ENCODE data around the gene CAMK1D. TPM values are rescaled to one million over a fixed set of nuclear protein-coding genes. Genes with fewer than 3 reads are reported as not detected.

CAMK1D gene
- total RNA-seq, 2 experiments from 2014 or later: 28.8 to 35.3 TPM

DNA sequence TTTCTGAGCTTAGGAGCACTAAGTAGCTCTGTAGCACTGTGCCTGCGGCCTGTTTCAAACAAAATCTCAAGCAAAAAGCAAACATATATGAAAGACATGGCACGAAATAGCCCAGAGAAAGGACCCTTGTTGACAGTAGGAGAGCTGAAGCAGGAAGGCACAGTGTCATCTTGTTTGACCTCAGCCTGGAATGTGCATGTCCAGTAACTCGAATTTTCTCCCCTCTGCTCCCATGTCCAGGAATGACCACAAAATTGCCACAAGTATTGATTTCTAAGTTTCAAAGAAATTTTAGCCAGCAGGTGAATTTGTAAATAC, 351.2 kb downstream of the CAMK1D start:
- no peak for ATAC-seq (ENCODE audit: poor library complexity)
- Mint-ChIP-seq H3K9me3 (no peaks in the 10 kb centered on the region), H3K27ac (no peak overlapping the region), H3K4me3 (no peak overlapping the region), H3K36me3 (ENCODE audit: low read depth) (peaks cover 10% of the 10 kb centered on the region), H3K27me3 (no peaks in the 10 kb centered on the region), H3K4me1 (ENCODE audit: low read depth) (peaks cover 10% of the 10 kb centered on the region)
- H3K4me1 ChIP-seq (ENCODE audit: insufficient read depth, low read length): no peaks in the 10 kb centered on the region
- H3K36me3 ChIP-seq (ENCODE audit: insufficient read depth, low read length): no peaks in the 10 kb centered on the region
- ChIA-PET CTCF (no interaction called here), POLR2A (no interaction called here)
- H3K27me3 ChIP-seq (ENCODE audit: control insufficient read depth in 1 of 2, insufficient read depth in 2 of 2, low read length in 2 of 2): no peaks in the 10 kb centered on the region
- intact Hi-C loops (cut with DNase I, micrococcal nuclease): no loop called here
- no peak for DNase-seq
- TF ChIP-seq, protein P1, sequence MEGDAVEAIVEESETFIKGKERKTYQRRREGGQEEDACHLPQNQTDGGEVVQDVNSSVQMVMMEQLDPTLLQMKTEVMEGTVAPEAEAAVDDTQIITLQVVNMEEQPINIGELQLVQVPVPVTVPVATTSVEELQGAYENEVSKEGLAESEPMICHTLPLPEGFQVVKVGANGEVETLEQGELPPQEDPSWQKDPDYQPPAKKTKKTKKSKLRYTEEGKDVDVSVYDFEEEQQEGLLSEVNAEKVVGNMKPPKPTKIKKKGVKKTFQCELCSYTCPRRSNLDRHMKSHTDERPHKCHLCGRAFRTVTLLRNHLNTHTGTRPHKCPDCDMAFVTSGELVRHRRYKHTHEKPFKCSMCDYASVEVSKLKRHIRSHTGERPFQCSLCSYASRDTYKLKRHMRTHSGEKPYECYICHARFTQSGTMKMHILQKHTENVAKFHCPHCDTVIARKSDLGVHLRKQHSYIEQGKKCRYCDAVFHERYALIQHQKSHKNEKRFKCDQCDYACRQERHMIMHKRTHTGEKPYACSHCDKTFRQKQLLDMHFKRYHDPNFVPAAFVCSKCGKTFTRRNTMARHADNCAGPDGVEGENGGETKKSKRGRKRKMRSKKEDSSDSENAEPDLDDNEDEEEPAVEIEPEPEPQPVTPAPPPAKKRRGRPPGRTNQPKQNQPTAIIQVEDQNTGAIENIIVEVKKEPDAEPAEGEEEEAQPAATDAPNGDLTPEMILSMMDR (IDR thresholded peaks at IDR 0.05): no peak
- no peak overlapping the region for H3K4me3 ChIP-seq (ENCODE audit: low read length)
- no peaks in the 10 kb centered on the region for H3K9me3 ChIP-seq (ENCODE audit: control insufficient read depth in 1 of 2, insufficient read depth in 1 of 2, low read length in 2 of 2)
- no peak overlapping the region for H3K27ac ChIP-seq (ENCODE audit: low read depth in 1 of 2, low read length in 2 of 2)

GRCh38 chr10:12701696-12702095, 352.3 kb downstream of the CAMK1D start:
- intact Hi-C loops (cut with DNase I, micrococcal nuclease): no loop called here
- Histone ChIP-seq H3K4me1 (ENCODE audit: insufficient read depth, low read length) (no peaks in the 10 kb centered on the region), H3K9me3 (ENCODE audit: control insufficient read depth in 1 of 2, insufficient read depth in 1 of 2, low read length in 2 of 2) (no peaks in the 10 kb centered on the region), H3K36me3 (ENCODE audit: insufficient read depth, low read length) (no peaks in the 10 kb centered on the region), H3K4me3 (ENCODE audit: low read length) (no peak overlapping the region), H3K27ac (ENCODE audit: low read depth in 1 of 2, low read length in 2 of 2) (no peak overlapping the region), H3K27me3 (ENCODE audit: control insufficient read depth in 1 of 2, insufficient read depth in 2 of 2, low read length in 2 of 2) (no peaks in the 10 kb centered on the region)
- ChIA-PET CTCF (no interaction called here), POLR2A (no interaction called here)
- Mint-ChIP-seq H3K27ac (no peak overlapping the region), H3K9me3 (no peaks in the 10 kb centered on the region), H3K36me3 (ENCODE audit: low read depth) (peaks cover 10% of the 10 kb centered on the region), H3K4me3 (no peak overlapping the region), H3K4me1 (ENCODE audit: low read depth) (peaks cover 11% of the 10 kb centered on the region), H3K27me3 (no peaks in the 10 kb centered on the region)
- no peak for ATAC-seq (ENCODE audit: poor library complexity)
- TF ChIP-seq, protein P1 (IDR thresholded peaks at IDR 0.05): no peak
- no peak for DNase-seq

DNA sequence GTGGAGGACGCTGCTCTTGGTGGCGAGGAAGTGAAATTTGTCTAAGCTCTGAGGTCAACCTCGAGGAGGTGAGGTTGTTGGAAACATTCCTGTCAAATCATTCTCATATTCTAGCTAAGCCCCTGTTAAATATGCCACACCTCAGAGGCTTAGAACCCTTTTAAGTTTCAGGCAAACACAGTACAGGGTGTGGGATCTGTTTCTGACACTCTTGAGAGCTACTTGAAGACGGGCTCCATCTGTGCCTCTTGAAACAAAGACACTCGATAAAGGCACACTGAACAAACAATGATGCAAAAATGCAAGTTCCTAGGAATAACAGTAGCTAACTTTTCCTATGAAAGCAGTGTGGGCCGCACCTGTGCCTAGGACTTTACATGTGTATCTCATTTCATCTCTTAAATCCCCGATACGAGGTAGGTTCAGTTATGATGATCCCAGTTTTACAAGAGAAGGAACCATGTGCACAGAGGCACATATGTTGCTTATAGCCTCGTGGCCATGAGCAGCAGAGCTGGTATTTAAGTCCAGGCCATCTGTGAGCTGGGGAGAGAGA, 352.9 kb downstream of the CAMK1D start:
- Mint-ChIP-seq H3K4me1 (ENCODE audit: low read depth) (peaks cover 13% of the 10 kb centered on the region), H3K4me3 (no peak overlapping the region), H3K36me3 (ENCODE audit: low read depth) (peaks cover 10% of the 10 kb centered on the region), H3K27me3 (no peaks in the 10 kb centered on the region), H3K27ac (no peak overlapping the region), H3K9me3 (no peaks in the 10 kb centered on the region)
- Histone ChIP-seq H3K4me3 (ENCODE audit: low read length) (no peak overlapping the region), H3K27ac (ENCODE audit: low read depth in 1 of 2, low read length in 2 of 2) (no peak overlapping the region), H3K9me3 (ENCODE audit: control insufficient read depth in 1 of 2, insufficient read depth in 1 of 2, low read length in 2 of 2) (no peaks in the 10 kb centered on the region), H3K36me3 (ENCODE audit: insufficient read depth, low read length) (no peaks in the 10 kb centered on the region), H3K4me1 (ENCODE audit: insufficient read depth, low read length) (no peaks in the 10 kb centered on the region), H3K27me3 (ENCODE audit: control insufficient read depth in 1 of 2, insufficient read depth in 2 of 2, low read length in 2 of 2) (no peaks in the 10 kb centered on the region)
- POLR2A ChIA-PET: no interaction called here
- ATAC-seq (ENCODE audit: poor library complexity) (no peak), DNase-seq (no peak)
- intact Hi-C loops (cut with DNase I, micrococcal nuclease): no loop called here
- CTCF ChIA-PET: no interaction called here
- TF ChIP-seq, protein P1 (IDR thresholded peaks at IDR 0.05): no peak

Data from CD4-positive, alpha-beta T cell (primary cell).